Heart left ventricle (tissue), 16 donors: ENCODE data around the gene DOCK3. TPM values are rescaled to one million over a fixed set of nuclear protein-coding genes. Genes with fewer than 3 reads are reported as not detected.
"Not testable (repeated sequence)": the region's sequence is repeated elsewhere in the genome, so short reads cannot be mapped to it uniquely, and the experiment has no call there.

Experiments
- ATAC-seq, 4 donors: fragments of 200-7000 bp; cut with Tn5 transposase; one replicate each; pipeline ENCODE4 v1.9.1; 2020 to 2022; ENCODE audit warnings: moderate library complexity in 4 of 4, mild to moderate bottlenecking in 3 of 4, moderate number of reproducible peaks in 1 of 4
- DNase-seq, 5 donors: peaks; one replicate each; pipeline ENCODE4 v3.0.0-alpha.2; 2020
- H3K27ac ChIP-seq, 12 donors: fragments of 200-600 bp; sonication (generic) in 4 of 12; one replicate each; pipeline versions ENCODE4 v1.5.0 to v1.8.0; 2016 to 2022; ENCODE audit warnings: mild to moderate bottlenecking in 2 of 12
- H3K27me3 ChIP-seq, 9 donors: fragments of 200-600 bp; sonication (generic) in 2 of 9; one replicate each; pipeline versions ENCODE4 v1.5.1 to v1.8.0; 2016 to 2022; ENCODE audit warnings: mild to moderate bottlenecking in 3 of 9
- H3K36me3 ChIP-seq, 9 donors: fragments of 200-600 bp; sonication (generic) in 2 of 9; one replicate each; pipeline versions ENCODE4 v1.5.0 to v1.8.0; 2018 to 2022; ENCODE audit warnings: mild to moderate bottlenecking in 2 of 9
- H3K4me1 ChIP-seq, 12 donors: fragments of 200-600 bp; sonication (generic) in 4 of 12; one replicate each; pipeline versions ENCODE4 v1.5.0 to v1.8.0; 2016 to 2022; ENCODE audit warnings: mild to moderate bottlenecking in 3 of 12
- H3K4me3 ChIP-seq, 12 donors: fragments of 200-600 bp; sonication (generic) in 4 of 12; one replicate each; pipeline versions ENCODE4 v1.5.0 to v1.8.0; 2017 to 2022; ENCODE audit warnings: mild to moderate bottlenecking in 9 of 12, moderate library complexity in 4 of 12
- H3K9me3 ChIP-seq, 12 donors: fragments of 200-600 bp; sonication (generic) in 4 of 12; one replicate each; pipeline versions ENCODE4 v1.5.0 to v1.8.0; 2016 to 2022; ENCODE audit warnings: mild to moderate bottlenecking in 1 of 12
- POLR2A ChIP-seq, 2 donors: fragments of 450-650 bp; IDR thresholded peaks; one replicate each; pipeline ENCODE4 v1.6.1; 2017; ENCODE audit warnings: antibody characterized with exemption in 2 of 2, mild to moderate bottlenecking in 2 of 2, moderate library complexity in 2 of 2
- WGBS, 4 donors: extraction: QIAGEN DNeasy Blood & Tissue Kit in 2 of 4; methylation state at CpG; one replicate each; pipeline versions ENCODE4 v1.1.5 to v1.1.7; 2013 to 2018; 5-methylcytosine and 5-hydroxymethylcytosine counted together
- intact Hi-C, 10 donors: fragments of 100-400 bp; cut with DNase I; formaldehyde crosslinking; loops; one replicate each; pipeline versions ENCODE4 v1.11.1 to v1.14.2; 2022
- polyA plus RNA-seq, 2 donors: library from polyadenylated mRNA; stranded (reverse); fragments of 200-250 nt; gene quantifications; one replicate each; pipeline ENCODE4 v1.2.3, GENCODE V29; 2013
- total RNA-seq, 9 donors: library from RNA; depleted of rRNA in 2 of 9; stranded (reverse); fragments of >200 nt in 2 of 9; fragmentation: NEBNext Ultra II Directional in 3 of 9; extraction: Animal tissue kit (Norgen Biotek cat#: 25700) in 3 of 9; gene quantifications; one replicate each; pipeline versions ENCODE4 v1.1.0 to v1.2.4, GENCODE V29; 2016 to 2023
- TF ChIP-seq, protein P1 (sequence below), 12 donors: fragments of 200-600 bp; sonication (generic) in 4 of 12; IDR thresholded peaks; one replicate each; pipeline versions ENCODE4 v1.5.0 to v1.8.0; 2018 to 2022; ENCODE audit warnings: antibody characterized with exemption in 12 of 12, mild to moderate bottlenecking in 5 of 12
- donor health status: ischemic (EF 13 %, LVEDD 7.1; RV severe dilation, severe dysfunction).
- donor health status: healthy with polysubstance abuse.
- donor health status: DM: no; HTN: yes; CAD: no.
- donor health status: DM: no; HTN: no; CAD: no.
- donor health status: ischemic (EF 25% LVEDD 6.9; RV normal size, moderate dysfunction).
- donor health status: ischemic (EF 25% LVEDD 5.7; RV mildly dilated, moderate dysfunction).
- donor health status: healthy.
- donor health status: DM: yes; HTN: yes; CAD: no.
- donor health status: ischemic (EF 35%, LVEDD 5.7; RV mildly dilated, moderate dysfunction).
- donor health status: nonischemic (EF 11% LVEDD 7.7; RV severe dilation, severe dysfunction).
- donor health status: DM: yes; HTN: yes; CAD: no.
- donor health status: PGD.
- donor health status: ischemic (EF 29% LVEDD 5.4; RV normal size, mild dysfunction).
- donor health status: nonischemic (EF 23%, LVEDD 6.1; RV moderate dilation, normal function).

The DOCK3 gene
- total and polyA plus RNA-seq, 11 donors, result 2.0 to 6.7 (median 4.8) TPM

DNA sequence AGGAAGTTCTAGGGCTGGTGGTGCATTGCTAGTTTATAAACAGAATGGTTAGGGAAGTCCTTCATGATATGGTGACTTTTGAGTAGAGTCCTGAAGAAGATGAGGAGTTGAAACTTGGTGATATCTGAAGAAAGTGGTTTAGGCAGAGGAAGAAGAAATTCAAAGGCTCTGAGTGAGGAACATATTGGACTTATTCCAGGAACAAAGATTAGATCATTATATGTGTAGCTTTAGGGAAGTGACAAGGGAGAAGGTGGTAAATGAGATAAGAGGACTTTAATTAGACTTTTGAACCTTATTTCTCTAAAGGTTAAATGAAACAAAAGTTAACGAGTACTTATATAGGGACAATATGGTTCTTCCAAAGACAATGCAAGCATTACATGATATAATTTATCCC lies 286.7 kb downstream of the DOCK3 start:
- Histone ChIP-seq H3K27me3 (peaks cover 0 to 4% (median 0%) of the 10 kb centered on the region in 9 donors), H3K4me3 (no peak overlapping the region), H3K4me1 (no peaks in the 10 kb centered on the region), H3K9me3 (no peaks in the 10 kb centered on the region), H3K27ac (no peak overlapping the region), H3K36me3 (no peaks in the 10 kb centered on the region)
- no peak for DNase-seq
- TF ChIP-seq POLR2A (IDR thresholded peaks at IDR 0.05), result no peak
- TF ChIP-seq, protein P1, sequence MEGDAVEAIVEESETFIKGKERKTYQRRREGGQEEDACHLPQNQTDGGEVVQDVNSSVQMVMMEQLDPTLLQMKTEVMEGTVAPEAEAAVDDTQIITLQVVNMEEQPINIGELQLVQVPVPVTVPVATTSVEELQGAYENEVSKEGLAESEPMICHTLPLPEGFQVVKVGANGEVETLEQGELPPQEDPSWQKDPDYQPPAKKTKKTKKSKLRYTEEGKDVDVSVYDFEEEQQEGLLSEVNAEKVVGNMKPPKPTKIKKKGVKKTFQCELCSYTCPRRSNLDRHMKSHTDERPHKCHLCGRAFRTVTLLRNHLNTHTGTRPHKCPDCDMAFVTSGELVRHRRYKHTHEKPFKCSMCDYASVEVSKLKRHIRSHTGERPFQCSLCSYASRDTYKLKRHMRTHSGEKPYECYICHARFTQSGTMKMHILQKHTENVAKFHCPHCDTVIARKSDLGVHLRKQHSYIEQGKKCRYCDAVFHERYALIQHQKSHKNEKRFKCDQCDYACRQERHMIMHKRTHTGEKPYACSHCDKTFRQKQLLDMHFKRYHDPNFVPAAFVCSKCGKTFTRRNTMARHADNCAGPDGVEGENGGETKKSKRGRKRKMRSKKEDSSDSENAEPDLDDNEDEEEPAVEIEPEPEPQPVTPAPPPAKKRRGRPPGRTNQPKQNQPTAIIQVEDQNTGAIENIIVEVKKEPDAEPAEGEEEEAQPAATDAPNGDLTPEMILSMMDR (IDR thresholded peaks at IDR 0.05), result no peak
- WGBS, 4 donors, result 47 to 57% (median 56%) methylated on average over 1 of the region's 1 CpG
- no peak for ATAC-seq
- intact Hi-C loops, result loop anchor here in 1 of 10 donors (10.0 kb wide), 1 partner anchor 403 kb away; no protein-coding TSS in a partner anchor

GRCh38 chr3:50971487-50971924 lies 296.8 kb downstream of the DOCK3 start:
- H3K4me1 ChIP-seq, result no peaks in the 10 kb centered on the region
- ATAC-seq, result peak in 3 of 4 donors; percentile 48 to 54 (median 48)
- no peak for DNase-seq
- WGBS, 4 donors, result 9 to 30% (median 14%) methylated on average over 3 of the region's 3 CpGs
- intact Hi-C loops, result loop anchor here in 3 of 10 donors (5.0 to 10.0 kb wide), 2 partner anchors 401 to 403 kb away; no protein-coding TSS in a partner anchor
- no peak overlapping the region for H3K4me3 ChIP-seq
- TF ChIP-seq, protein P1 (IDR thresholded peaks at IDR 0.05), result peak; percentile 51 to 74 (median 64)
- TF ChIP-seq POLR2A (IDR thresholded peaks at IDR 0.05), result no peak
- H3K9me3 ChIP-seq, result peaks cover 0 to 22% (median 3%) of the 10 kb centered on the region in 12 donors
- no peaks in the 10 kb centered on the region for H3K27me3 ChIP-seq
- no peak overlapping the region for H3K27ac ChIP-seq
- no peaks in the 10 kb centered on the region for H3K36me3 ChIP-seq

DNA sequence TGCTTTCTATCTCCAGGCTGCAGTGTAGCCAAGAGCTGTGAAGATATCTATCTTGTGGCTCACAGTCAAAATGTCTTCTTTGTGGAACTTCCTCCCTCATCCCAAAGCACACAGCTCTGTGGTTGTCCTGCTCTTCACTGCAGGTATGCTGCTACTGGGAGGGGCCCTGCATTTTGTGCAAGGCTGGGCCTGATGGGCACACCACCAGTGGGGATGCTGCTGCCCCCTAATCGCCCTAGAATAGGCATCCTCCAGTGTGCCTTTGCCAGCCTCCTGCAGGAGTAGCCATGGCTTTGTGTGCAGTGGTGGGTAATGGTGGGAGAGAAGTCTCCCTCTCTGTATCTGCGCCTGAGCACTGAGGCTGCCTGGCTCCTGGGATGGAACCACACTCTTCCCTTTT lies 297.3 kb downstream of the DOCK3 start:
- intact Hi-C loops, result loop anchor here in 3 of 10 donors (5.0 to 10.0 kb wide), 2 partner anchors 400 to 403 kb away; no protein-coding TSS in a partner anchor
- no peaks in the 10 kb centered on the region for H3K36me3 ChIP-seq
- DNase-seq, result no peak
- no peaks in the 10 kb centered on the region for H3K4me1 ChIP-seq
- H3K9me3 ChIP-seq, result peaks cover 0 to 22% (median 3%) of the 10 kb centered on the region in 12 donors
- TF ChIP-seq, protein P1 (IDR thresholded peaks at IDR 0.05), result no peak
- TF ChIP-seq POLR2A (IDR thresholded peaks at IDR 0.05), result no peak
- 79 to 100% (median 91%) methylated on average over 1 to 2 of the region's 2 CpGs for WGBS, 4 donors
- peak in 2 of 4 donors; percentile 11 to 41 for ATAC-seq
- H3K27me3 ChIP-seq, result no peaks in the 10 kb centered on the region
- no peak overlapping the region for H3K27ac ChIP-seq
- no peak overlapping the region for H3K4me3 ChIP-seq

DNA sequence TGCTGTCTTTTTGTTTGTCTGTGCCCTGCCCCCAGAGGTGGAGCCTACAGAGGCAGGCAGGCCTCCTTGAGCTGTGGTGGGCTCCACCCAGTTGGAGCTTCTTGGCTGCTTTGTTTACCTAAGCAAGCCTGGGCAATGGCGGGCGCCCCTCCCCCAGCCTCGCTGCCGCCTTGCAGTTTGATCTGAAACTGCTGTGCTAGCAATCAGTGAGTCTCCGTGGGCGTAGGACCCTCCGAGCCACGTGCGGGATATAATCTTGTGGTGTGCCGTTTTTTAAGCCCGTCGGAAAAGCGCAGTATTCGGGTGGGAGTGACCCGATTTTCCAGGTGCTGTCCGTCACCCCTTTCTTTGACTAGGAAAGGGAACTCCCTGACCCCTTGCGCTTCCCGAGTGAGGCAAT lies 303.9 kb downstream of the DOCK3 start:
- not testable (repeated sequence) for H3K36me3 ChIP-seq, H3K27ac ChIP-seq, H3K27me3 ChIP-seq, H3K4me3 ChIP-seq, DNase-seq, ATAC-seq, H3K4me1 ChIP-seq, H3K9me3 ChIP-seq
- intact Hi-C loops, result loop anchor here in 1 of 10 donors (10.0 kb wide), 1 partner anchor 396 kb away; no protein-coding TSS in a partner anchor
- 74 to 82% (median 79%) methylated on average over 16 to 18 of the region's 18 CpGs for WGBS, 4 donors
